SJCRH30 (cell line): Measurements from ENCODE around the gene SPTBN1. TPM values are rescaled to one million over a fixed set of nuclear protein-coding genes. Genes with fewer than 3 reads are reported as not detected.

ENCODE experiments used
- DNase-seq, 2 experiments: peaks; one replicate each; pipeline ENCODE4 v3.0.0-alpha.2; 2015 to 2020
- H3K27ac ChIP-seq: fragments of 250-450 bp; sonication (Bioruptor Pico); 2 replicates; pipeline ENCODE4 v1.5.1; 2020; ENCODE audit warnings: mild to moderate bottlenecking, moderate library complexity
- H3K27me3 ChIP-seq: fragments of 250-450 bp; sonication (Bioruptor Pico); 2 replicates; pipeline ENCODE4 v1.5.1; 2020; ENCODE audit warnings: mild to moderate bottlenecking, moderate library complexity
- H3K36me3 ChIP-seq: fragments of 250-450 bp; sonication (Bioruptor Pico); 2 replicates; pipeline ENCODE4 v1.5.1; 2020; ENCODE audit warnings: mild to moderate bottlenecking, moderate library complexity
- H3K4me1 ChIP-seq: fragments of 250-450 bp; sonication (Bioruptor Pico); 2 replicates; pipeline ENCODE4 v1.5.1; 2020; ENCODE audit warnings: mild to moderate bottlenecking, moderate library complexity
- H3K4me3 ChIP-seq: fragments of 250-450 bp; sonication (Bioruptor Pico); 2 replicates; pipeline ENCODE4 v1.5.1; 2020; ENCODE audit warnings: mild to moderate bottlenecking, moderate library complexity
- H3K9me3 ChIP-seq: fragments of 250-450 bp; sonication (Bioruptor Pico); replicated peaks from 2 replicates; pipeline ENCODE4 v1.5.1; 2020; ENCODE audit warnings: mild to moderate bottlenecking, moderate library complexity
- total RNA-seq: library from RNA; depleted of rRNA; stranded (reverse); fragments of >200 nt; shearing (Covaris generic); gene quantifications from 2 replicates; pipeline ENCODE4 v1.2.3, GENCODE V29; 2014

The SPTBN1 gene
- total RNA-seq, 1 experiment from 2014 or later, result 260 TPM

DNA sequence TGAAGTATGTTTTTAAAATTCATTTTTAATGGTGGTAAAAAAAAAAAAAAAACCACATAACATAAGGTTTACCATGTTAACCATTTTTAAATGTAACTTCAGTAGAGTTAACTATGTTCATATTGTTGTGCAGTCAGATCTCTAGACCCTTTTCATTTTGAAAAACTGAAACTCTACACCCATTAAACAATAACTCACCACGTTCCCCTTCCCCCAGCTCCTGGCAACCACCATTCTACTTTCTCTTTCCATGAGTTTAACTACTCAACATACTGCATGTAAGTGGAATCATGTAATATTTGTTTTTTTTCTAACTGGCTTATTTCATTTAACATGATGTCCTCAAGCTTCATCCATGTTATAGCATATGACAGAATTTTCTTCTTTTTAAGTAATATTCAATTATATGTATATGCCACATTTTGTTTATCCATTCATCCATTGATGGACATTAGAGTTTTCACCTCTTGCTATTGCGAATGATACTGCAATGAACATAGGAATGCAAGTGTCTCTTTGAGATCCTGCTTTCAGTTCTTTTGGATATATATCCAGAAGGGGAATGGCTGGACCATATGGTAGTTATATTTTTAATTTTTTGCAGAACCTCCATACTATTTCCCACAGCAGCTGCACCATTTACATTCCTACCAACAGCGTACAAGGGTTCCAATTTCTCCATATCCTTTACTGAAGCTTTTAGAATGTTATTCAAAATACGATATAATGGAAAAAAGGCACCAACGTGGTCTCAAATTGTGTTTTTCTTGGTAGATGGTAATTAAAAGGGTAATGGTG is 91.0 kb downstream of the SPTBN1 start:
- Histone ChIP-seq H3K27me3 (no peaks in the 10 kb centered on the region), H3K27ac (no peak overlapping the region), H3K4me1 (no peaks in the 10 kb centered on the region), H3K4me3 (no peak overlapping the region), H3K36me3 (peaks cover 10% of the 10 kb centered on the region; the same call in 1 of the 2 replicates), H3K9me3 (no peaks in the 10 kb centered on the region; the same call in none of the 2 replicates)
- DNase-seq, result no peak

DNA sequence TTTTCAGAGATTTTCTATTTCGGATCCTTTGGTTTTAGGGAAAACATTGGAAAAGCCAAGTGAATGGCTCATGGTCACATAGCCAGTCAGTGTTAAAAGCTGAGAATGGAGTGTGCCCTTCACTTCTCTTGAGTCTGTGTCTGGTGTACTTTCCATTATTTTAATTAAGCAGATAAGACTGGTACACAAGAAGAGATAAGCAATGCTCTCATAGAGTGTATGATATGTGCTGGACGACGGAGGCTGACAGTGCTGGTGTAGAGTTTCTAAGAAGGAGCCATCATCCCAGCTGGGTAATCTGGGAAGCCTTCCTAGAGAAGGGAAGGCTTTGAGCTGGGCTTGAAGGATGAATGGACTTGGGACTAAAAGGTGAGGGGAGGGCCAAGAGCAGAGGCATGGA is 93.3 kb downstream of the SPTBN1 start:
- Histone ChIP-seq H3K4me1 (no peaks in the 10 kb centered on the region), H3K27me3 (no peaks in the 10 kb centered on the region), H3K27ac (no peak overlapping the region), H3K36me3 (peaks cover 10% of the 10 kb centered on the region; the same call in 1 of the 2 replicates), H3K9me3 (no peaks in the 10 kb centered on the region; the same call in none of the 2 replicates), H3K4me3 (no peak overlapping the region)
- no peak for DNase-seq

DNA sequence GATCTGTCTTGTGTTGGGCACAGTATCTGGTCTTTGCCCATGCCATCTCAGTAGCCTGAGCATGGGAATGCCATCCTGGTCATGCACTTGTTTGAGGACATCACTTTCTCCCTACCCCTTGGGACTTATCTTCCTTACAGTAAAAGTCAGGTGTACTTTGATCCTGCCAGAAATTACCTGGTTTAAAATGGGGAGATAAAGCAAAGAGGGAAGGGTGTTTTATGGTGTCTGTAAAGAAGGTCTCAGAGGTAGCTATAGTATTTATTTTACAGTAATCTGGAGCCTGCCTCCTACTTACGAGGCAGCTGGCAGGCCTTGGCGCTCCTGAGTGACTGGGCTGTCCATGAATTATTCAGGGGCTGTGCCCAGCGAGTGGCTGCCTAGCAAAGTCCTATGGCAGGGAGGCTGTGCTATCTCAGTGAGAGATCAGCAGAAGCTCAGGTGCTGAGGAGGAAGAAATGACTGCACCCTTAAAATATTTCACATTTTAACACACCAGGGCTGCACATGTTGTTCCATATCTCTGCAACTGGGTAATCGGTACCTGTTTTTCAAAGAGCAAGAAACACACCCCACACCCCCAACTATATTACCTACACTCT is 93.9 kb downstream of the SPTBN1 start:
- DNase-seq, result no peak
- Histone ChIP-seq H3K4me1 (no peaks in the 10 kb centered on the region), H3K9me3 (no peaks in the 10 kb centered on the region; the same call in none of the 2 replicates), H3K27ac (no peak overlapping the region), H3K4me3 (no peak overlapping the region), H3K27me3 (no peaks in the 10 kb centered on the region), H3K36me3 (peaks cover 10% of the 10 kb centered on the region; the same call in 1 of the 2 replicates)

DNA sequence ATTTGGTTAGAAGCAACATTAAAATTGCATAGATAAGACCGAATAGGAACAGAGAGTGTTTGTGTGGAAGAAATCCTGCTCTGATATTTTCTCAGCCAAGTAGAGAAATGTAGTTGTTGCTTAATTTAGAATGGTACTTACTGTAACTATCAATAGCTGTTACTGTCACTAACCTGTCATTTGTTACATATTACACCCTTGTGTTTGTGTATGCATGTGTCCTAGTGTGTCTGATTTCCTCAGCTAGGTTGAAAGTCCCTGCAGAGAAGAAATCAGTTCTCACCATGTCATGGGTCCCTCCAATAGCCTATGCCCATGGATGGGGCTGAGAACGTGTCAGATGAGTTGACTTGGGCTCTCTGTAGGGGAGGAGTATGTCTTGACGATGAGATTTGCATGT is 94.4 kb downstream of the SPTBN1 start:
- H3K4me3 ChIP-seq, result no peak overlapping the region
- no peak overlapping the region for H3K27ac ChIP-seq
- H3K27me3 ChIP-seq, result no peaks in the 10 kb centered on the region
- no peaks in the 10 kb centered on the region; the same call in 1 of the 2 replicates for H3K9me3 ChIP-seq
- H3K36me3 ChIP-seq, result peaks cover 6% of the 10 kb centered on the region; the same call in 1 of the 2 replicates
- DNase-seq, result no peak
- H3K4me1 ChIP-seq, result no peaks in the 10 kb centered on the region

DNA sequence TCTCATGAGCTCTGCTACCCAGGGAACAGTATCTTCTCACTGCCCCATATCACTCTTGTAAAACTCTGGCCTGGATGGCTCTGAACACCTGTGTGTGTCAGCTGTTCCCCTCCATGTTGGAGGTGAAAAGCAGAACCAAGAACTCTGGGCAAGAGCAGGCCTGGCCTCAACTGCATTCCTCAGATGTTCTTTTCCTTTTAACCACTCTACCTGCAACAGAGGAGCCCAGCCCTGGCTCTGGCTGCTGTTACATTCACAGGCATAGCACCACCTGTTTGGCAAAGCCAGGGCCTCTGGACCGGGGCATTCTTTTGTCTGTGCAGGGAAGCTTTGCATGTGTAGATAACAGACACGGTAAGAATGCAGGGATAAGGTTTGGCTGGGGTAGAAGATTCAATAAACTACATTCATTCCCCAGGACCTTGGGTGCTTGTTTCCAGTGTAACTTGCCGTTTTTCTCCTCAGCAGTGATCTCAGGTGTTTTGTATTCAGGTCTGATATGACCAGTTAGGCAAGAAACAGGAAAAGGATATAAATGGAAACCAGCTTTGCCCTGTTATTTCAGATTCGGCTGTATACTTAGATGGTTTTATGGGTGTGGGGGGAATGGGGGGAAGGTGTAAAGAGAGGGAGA is 95.1 kb downstream of the SPTBN1 start:
- H3K27me3 ChIP-seq, result no peaks in the 10 kb centered on the region
- H3K4me1 ChIP-seq, result no peaks in the 10 kb centered on the region
- no peak for DNase-seq
- H3K27ac ChIP-seq, result no peak overlapping the region
- no peaks in the 10 kb centered on the region; the same call in 1 of the 2 replicates for H3K9me3 ChIP-seq
- peaks cover 6% of the 10 kb centered on the region; the same call in 1 of the 2 replicates for H3K36me3 ChIP-seq
- no peak overlapping the region for H3K4me3 ChIP-seq

DNA sequence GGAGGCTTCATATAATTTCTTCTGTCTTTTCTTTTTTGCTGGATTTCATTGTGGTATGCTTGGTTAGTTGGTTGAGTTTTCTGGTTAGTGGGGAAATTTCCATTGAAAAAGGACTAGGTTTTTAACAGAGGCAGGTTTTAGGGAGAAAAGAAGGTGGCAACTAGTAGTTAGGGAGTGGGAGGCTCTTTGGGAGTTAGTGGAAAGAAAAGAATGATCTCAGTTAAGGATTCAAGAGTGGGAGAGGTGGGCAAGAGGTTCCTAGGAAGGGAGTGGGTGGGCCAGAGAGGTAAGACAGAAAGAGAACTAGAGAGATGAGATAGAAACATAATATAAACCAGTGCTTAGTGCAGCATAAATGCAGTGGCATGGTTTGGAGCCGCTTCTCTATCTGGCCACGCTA is 96.9 kb downstream of the SPTBN1 start:
- peaks cover 9% of the 10 kb centered on the region; the same call in 1 of the 2 replicates for H3K36me3 ChIP-seq
- no peak for DNase-seq
- H3K27me3 ChIP-seq, result no peaks in the 10 kb centered on the region
- no peaks in the 10 kb centered on the region; the same call in 1 of the 2 replicates for H3K9me3 ChIP-seq
- H3K4me1 ChIP-seq, result no peaks in the 10 kb centered on the region
- H3K27ac ChIP-seq, result no peak overlapping the region
- no peak overlapping the region for H3K4me3 ChIP-seq

DNA sequence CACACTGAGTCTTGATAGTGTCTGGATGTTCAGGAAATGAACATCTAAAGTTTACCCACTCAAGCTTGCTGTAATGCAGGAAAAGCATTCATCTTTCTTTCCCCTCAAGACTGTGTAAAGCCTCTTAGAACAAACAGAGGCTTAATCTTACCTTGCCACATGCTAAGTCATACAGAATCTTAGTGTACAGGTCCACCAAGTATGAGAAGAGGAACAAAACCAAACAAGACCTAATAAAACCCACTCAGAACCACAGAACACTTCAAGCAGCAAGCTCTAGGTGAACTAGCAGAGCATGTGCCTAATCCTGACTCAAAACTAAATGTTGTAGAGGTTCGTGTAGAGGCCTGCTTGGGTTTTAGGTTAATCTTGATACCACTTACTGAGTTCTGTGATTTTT is 97.6 kb downstream of the SPTBN1 start:
- Histone ChIP-seq H3K4me3 (no peak overlapping the region), H3K27ac (no peak overlapping the region), H3K4me1 (no peaks in the 10 kb centered on the region), H3K36me3 (peaks cover 11% of the 10 kb centered on the region; the same call in 1 of the 2 replicates), H3K27me3 (no peaks in the 10 kb centered on the region), H3K9me3 (no peaks in the 10 kb centered on the region; the same call in 1 of the 2 replicates)
- no peak for DNase-seq

DNA sequence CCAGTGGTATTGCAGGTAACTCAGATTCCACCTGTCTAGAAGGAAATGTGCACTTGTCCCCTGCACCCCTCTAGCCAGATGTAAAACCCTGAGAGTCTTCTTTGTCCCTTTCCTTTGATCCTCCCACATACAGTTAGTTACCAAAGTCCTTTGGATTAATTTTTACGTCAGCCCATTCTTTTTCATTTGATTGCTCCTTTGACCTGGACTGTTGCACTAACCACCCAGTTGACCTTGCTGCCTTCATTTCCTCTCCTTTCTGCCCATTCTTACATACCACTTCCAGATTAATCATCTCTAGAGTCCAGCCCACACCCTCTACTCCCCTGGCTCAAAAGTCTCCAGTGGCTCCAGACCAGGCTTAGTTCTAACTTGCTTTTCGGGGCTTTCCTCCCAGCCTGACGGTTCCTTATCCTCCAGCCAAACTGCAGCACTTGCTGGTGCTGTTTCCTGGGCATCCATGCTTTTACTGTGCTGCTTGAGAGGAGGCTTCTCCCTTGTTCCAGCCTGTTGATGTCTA is 99.3 kb downstream of the SPTBN1 start:
- Histone ChIP-seq H3K27me3 (no peaks in the 10 kb centered on the region), H3K36me3 (peaks cover 17% of the 10 kb centered on the region; the same call in 1 of the 2 replicates), H3K9me3 (no peaks in the 10 kb centered on the region; the same call in 1 of the 2 replicates), H3K4me3 (no peak overlapping the region), H3K4me1 (no peaks in the 10 kb centered on the region), H3K27ac (no peak overlapping the region)
- no peak for DNase-seq

DNA sequence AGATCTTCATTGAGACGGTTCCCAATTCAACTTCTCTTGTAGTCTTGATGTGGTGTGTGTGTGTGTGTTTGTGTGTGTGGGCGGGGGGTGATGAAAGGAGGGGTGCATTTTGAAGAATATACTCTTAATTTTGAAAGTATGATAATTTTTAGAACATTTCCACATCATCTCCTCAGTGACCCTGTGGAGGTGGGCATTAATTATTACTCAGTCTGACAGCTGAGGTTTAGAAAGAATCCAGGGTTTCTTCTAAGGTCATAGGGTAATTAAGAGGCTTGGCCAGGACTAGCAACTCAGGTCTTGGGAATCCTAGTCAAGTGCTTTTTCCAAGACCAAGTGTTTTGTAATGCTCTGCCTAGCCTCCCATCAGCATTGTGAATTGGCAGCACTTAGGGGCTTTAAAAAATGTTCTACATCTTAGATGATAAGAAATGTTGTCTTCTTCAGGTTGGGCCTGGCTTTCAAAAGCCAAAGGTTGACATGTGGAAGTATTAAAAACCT is 100.5 kb downstream of the SPTBN1 start:
- no peak overlapping the region for H3K4me3 ChIP-seq
- no peaks in the 10 kb centered on the region for H3K27me3 ChIP-seq
- no peak for DNase-seq
- no peak overlapping the region for H3K27ac ChIP-seq
- H3K9me3 ChIP-seq, result no peaks in the 10 kb centered on the region
- peaks cover 17% of the 10 kb centered on the region; the same call in 1 of the 2 replicates for H3K36me3 ChIP-seq
- no peaks in the 10 kb centered on the region for H3K4me1 ChIP-seq

DNA sequence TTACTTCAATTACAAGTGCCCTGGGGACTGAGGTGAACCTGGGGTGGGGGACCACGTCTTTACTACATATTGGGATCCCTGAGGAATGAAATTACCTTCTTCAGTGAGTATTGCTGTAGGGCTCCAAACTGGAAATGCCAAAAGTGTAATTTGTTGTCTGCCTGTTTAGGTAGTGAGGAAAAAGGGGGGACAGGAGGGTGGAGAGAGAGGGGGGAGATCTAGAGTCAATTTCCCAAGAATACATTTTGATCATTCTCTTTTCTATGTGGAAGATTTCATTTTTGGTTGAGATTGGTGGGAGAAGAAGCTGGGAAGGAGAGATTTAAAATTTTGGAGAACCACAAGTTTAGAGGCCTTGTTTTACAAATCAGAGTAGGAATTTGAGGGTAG is 101.1 kb downstream of the SPTBN1 start:
- Histone ChIP-seq H3K27ac (no peak overlapping the region), H3K4me1 (no peaks in the 10 kb centered on the region), H3K36me3 (peaks cover 17% of the 10 kb centered on the region; the same call in 1 of the 2 replicates), H3K9me3 (no peaks in the 10 kb centered on the region), H3K4me3 (no peak overlapping the region), H3K27me3 (no peaks in the 10 kb centered on the region)
- no peak for DNase-seq

DNA sequence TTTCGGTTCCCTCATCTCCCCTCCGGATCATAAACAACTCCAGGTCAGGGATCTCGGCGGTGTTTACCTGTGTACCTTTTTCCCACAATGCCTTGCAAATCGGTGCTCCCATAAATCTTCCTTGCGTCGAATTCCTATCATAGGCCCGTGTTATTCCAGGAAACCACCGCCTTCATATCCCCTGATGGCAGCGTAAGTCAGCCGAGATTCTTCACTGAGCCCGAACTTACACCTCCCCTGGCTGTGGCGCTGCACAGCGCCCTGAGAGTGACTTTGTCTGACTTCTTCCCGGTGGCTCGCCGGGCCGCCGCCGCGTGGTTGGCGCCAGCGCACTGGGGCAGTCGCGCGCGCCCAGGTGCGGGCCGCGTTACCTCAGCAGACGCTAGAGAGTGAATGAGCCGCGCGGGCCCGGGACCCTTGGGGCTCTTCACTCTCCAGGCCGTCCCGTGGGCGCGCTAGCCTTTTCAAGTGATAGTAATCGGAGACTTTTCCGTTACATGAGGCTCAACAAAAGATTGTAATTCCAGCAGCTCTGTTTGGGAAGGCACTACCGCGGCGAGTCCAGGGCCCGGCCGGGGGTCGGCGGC is 101.6 kb downstream of the SPTBN1 start:
- H3K4me1 ChIP-seq, result no peaks in the 10 kb centered on the region
- no peak for DNase-seq
- H3K27ac ChIP-seq, result no peak overlapping the region
- H3K4me3 ChIP-seq, result no peak overlapping the region
- peaks cover 17% of the 10 kb centered on the region; the same call in 1 of the 2 replicates for H3K36me3 ChIP-seq
- H3K27me3 ChIP-seq, result no peaks in the 10 kb centered on the region
- no peaks in the 10 kb centered on the region for H3K9me3 ChIP-seq

DNA sequence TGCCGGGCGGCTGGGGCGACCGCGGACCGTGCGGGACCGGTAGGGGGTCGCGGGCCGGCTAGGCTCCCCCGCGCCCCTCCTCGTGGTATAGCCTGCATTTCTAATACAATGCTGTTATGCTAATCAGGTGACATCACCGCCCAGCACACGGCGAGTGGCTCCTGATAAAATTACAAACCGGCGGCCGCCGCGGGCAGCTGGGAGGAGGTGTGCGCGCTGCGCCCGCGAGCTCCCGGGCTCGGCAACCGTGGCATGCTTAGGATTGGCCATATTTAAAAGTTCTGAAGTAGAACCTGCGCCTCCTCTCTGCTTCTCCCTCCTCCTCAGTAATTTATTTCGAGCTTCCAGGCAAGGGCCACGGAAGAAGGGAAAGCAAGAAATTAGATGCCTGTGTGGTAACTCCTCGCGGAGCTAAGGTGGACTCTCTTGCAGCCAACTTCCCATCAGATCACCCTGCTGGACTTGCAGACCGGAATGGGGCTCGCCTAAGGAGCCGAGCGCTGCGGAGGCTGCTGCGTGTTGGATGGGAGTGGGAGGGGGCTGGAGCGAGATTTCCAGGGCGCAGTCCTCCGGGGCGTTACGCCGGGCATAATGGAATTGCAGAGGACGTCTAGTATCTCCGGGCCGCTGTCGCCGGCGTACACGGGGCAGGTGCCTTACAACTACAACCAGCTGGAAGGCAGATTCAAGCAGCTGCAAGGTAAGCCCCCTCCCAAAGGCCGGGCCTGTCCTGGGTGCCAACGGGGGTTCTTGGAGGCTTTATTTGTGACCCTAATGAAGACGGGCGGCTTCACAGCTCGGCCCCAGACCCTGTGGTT is 102.3 kb downstream of the SPTBN1 start:
- Histone ChIP-seq H3K36me3 (peaks cover 17% of the 10 kb centered on the region; the same call in 1 of the 2 replicates), H3K4me1 (no peaks in the 10 kb centered on the region), H3K9me3 (no peaks in the 10 kb centered on the region), H3K4me3 (no peak overlapping the region), H3K27me3 (no peaks in the 10 kb centered on the region), H3K27ac (no peak overlapping the region)
- no peak for DNase-seq

DNA sequence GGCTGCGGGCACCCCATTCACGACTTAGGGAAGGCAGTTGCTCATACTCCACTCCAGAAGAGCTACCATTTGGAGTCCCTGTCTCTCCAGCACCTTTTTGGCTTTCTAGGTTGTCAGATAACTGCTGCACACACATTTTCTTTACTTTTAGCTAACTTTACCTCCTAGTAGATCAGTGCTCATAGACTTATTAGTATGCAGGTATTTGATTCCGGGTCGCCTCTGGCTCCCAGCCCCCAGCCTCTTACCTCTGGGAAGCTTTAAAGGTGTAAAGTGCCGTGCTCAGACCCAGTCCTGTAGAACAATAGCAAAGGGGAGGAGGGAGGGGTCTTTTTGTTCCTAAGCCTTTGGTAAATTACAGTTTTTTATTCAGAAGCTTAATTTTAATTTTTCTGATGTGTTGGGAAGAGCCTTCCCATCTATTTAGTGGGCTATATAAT is 102.9 kb downstream of the SPTBN1 start:
- H3K4me1 ChIP-seq, result no peaks in the 10 kb centered on the region
- no peaks in the 10 kb centered on the region for H3K27me3 ChIP-seq
- H3K36me3 ChIP-seq, result peaks cover 17% of the 10 kb centered on the region; the same call in 1 of the 2 replicates
- no peak overlapping the region for H3K27ac ChIP-seq
- no peak for DNase-seq
- H3K4me3 ChIP-seq, result no peak overlapping the region
- H3K9me3 ChIP-seq, result no peaks in the 10 kb centered on the region
